Retina (tissue), 1 donor: ENCODE data around the gene PRKCE.

Experiments used
- DNase-seq: peaks from one replicate; pipeline ENCODE4 v3.0.0-alpha.2; 2016

The PRKCE gene

GRCh38 chr2:45634223-45634622 is 17.3 kb upstream of the PRKCE start:
- no peak for DNase-seq

DNA sequence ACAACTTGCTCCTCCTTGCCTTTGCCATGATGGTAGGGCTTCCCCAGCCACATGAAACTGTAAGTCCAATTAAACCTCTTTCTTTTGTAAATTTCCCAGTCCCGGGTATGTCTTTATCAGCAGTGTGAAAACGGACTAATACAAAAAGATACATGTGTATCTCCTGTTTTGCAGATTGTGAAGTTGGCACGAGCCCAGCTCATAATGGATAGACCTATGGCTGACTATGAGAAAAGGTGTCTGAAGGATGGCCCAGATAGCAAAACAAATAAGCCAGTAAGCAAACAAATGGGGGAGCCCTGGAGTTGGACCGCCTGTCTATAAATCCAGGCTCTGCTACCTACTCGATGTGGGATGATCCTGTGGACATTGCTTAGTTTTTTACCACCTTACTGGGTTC is 15.5 kb upstream of the PRKCE start:
- no peak for DNase-seq

DNA sequence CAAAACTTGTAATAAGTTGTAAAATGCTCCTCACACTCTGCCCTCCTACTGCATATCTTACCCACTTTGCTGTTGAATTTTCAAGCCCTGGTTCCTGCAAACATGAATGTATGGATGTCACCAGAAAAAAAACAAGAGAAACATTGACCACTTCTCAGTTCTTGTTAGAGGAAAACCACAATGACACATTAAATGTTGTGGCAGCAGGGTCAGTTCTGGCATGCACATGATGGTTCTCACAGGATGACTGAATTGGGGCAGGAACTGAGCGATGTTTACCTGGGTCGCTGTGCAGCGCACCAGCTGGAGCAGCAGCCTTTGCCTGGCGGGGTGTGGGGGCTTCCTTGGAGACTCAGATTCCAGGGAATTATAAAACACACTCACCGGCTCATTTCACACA is 14.0 kb upstream of the PRKCE start:
- DNase-seq: no peak

GRCh38 chr2:45640576-45640975 is 10.9 kb upstream of the PRKCE start:
- DNase-seq: no peak

DNA sequence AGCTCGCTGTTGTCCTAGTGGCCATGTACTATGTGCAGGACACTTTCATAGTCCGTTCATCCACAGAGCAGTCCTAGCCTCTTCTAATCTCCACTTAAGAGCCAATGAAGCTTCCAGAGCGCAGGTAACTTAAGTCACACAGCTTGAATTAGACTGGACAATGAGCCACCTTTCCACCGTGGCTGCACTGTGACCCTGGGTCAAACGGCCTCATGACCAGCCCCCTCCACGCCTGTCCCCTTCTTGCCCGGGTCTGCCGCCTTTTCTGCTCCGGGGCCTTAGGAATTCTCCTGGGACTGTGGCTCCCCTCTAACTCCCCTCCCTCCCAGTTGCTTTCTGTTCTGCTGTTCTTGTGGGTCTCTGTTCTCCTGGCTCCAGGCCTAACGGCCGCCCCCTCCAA is 8.4 kb upstream of the PRKCE start:
- no peak for DNase-seq

GRCh38 chr2:45643543-45644542 is 7.6 kb upstream of the PRKCE start:
- DNase-seq: peak; percentile 93

- DNase-seq: no peak
Measured at GRCh38 chr2:45646289-45646688, 5.2 kb upstream of the PRKCE start.

DNA sequence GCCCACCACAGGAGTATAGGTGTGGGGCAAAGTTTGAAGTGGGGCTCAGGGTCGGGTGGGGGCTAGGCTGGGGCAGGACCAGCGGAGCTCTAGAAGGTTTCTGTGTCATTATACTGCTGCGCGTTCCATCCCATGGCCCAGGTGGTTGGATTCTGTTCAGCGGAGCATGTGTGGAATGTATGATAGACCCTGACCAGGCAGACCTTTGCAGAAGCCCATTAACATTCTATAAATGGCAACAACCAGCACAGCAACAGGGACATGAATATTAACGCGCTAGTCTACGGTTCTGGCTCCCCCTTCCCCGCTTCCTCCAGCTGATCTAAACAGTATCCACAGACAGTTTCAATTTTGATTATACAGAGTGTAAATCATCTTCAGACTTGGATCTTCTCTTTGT is 4.1 kb upstream of the PRKCE start:
- DNase-seq: no peak

DNA sequence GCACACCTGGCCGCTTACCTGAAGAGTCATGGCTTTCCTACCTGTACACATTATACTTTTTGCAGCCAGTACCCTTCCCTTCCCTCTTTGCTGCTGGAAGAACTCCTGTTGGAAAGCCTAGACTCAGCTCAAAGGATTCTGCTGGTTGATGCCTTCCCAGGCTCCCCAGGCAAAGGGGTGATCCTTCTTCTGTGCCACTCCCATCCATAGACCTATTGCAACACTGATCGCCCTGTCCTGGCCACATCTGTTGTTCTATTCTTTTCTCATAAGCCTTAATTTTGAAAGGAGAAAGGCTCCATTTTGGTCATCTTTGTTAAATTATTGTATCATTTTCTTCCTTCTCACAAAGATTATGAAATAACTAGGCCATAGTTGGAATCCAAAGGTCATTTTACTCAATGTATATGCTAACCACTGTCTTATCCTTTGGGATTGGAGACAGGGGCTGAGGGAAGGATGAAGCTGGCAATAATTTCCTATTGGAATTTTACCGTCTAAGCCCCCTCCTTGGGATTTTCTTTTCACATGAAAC is 3.4 kb upstream of the PRKCE start:
- no peak for DNase-seq

GRCh38 chr2:45648636-45649035 is 2.8 kb upstream of the PRKCE start:
- no peak for DNase-seq

DNA sequence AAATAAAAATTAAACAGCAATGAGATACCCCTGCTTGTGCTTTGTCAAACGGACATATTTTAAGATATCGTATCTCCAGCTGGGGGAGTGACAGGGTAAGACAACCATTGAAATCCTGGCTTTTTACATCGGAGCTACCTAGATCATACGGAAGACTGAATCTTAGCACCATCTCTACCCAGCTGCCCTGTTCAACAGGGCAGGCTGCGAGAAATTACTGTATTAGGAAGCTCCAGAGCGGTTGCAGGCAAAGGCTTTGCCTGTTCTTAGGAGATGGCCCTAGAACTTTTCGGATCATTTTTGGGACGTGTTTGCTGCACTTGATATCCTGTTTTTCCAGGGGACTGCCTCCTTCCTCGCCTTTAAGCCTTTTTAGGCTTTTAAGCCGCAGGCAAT is 2.0 kb upstream of the PRKCE start:
- DNase-seq: no peak

- DNase-seq: peak; percentile 81
Measured at GRCh38 chr2:45649858-45650811, 1.3 kb upstream of the PRKCE start.

GRCh38 chr2:45650851-45651414 is 542 bp upstream of the PRKCE start:
- DNase-seq: peak; percentile 90

GRCh38 chr2:45652090-45653031 is 886 bp downstream of the PRKCE start:
- DNase-seq: peak; percentile 82

DNA sequence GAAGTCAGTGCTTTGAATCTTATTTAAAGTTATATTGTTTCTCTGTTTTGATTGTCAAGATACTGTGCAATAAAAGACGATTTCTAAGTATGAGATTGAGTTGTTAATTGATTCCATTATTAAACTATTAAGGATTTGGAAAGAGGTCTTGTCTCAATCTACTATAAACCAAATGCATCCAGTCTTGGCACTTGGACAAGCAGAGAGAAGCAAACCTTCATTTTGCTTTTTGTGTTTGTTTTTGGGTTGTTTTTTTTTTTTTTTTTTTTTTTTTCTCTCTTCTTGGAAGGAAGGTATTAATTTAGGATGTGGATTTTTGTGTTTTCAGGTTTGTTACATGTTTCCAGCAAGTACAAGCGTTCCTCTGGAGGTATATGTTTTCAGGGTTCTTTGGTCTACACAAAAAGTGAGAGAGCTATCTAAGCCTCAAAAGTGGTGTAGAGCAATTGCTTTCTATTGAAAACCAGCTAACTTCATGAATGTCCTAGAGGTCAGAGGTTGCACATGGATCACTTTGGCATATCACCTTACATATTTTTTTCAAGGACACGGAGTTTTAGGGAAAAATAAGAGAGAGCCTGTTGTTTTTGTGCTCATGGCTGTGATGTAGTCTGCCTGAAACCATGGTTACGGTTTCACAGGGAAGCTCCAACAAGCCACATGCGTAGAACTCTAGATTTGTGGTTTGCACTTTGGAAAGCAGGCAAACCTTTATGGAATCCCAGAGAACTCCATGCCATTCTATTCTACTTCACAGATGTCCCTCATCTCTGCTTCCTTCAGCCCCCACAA is 1.8 kb downstream of the PRKCE start:
- no peak for DNase-seq

GRCh38 chr2:45654250-45654649 is 2.8 kb downstream of the PRKCE start:
- no peak for DNase-seq

DNA sequence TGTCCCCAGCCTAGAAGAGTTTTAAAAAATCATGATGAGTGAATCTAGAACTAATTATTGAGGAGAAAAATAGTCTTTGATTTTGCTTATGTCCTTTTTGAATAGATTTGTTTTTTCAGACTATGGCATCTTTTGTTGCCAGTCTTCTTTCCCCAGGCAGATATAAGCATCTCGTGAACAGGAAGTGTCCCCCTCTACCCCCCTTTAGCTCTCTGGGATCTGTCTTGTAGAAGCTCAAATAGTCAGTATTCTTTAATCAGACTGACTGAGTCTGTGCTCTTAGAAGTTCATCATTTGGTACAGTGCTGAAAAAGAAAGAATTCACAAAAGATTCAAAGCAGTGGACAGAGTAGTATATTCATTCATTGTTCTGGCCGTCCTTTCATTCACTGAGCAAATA is 10.4 kb downstream of the PRKCE start:
- no peak for DNase-seq

GRCh38 chr2:45664635-45665261 is 13.3 kb downstream of the PRKCE start:
- no peak for DNase-seq

GRCh38 chr2:45668509-45668908 is 17.0 kb downstream of the PRKCE start:
- DNase-seq: no peak

GRCh38 chr2:45669032-45669486 is 17.6 kb downstream of the PRKCE start:
- no peak for DNase-seq
